NT2/D1 (cell line): ENCODE data around the gene VENTX.

Experiments used
- SUZ12 ChIP-seq: IDR thresholded peaks from 2 replicates; pipeline ENCODE4 v1.6.1; 2011; ENCODE audit not compliant: insufficient read length, insufficient read depth; ENCODE audit errors: extremely low read depth
- YY1 ChIP-seq: IDR thresholded peaks from 2 replicates; pipeline ENCODE4 v1.6.1; 2011; ENCODE audit not compliant: insufficient read length, insufficient read depth

DNA sequence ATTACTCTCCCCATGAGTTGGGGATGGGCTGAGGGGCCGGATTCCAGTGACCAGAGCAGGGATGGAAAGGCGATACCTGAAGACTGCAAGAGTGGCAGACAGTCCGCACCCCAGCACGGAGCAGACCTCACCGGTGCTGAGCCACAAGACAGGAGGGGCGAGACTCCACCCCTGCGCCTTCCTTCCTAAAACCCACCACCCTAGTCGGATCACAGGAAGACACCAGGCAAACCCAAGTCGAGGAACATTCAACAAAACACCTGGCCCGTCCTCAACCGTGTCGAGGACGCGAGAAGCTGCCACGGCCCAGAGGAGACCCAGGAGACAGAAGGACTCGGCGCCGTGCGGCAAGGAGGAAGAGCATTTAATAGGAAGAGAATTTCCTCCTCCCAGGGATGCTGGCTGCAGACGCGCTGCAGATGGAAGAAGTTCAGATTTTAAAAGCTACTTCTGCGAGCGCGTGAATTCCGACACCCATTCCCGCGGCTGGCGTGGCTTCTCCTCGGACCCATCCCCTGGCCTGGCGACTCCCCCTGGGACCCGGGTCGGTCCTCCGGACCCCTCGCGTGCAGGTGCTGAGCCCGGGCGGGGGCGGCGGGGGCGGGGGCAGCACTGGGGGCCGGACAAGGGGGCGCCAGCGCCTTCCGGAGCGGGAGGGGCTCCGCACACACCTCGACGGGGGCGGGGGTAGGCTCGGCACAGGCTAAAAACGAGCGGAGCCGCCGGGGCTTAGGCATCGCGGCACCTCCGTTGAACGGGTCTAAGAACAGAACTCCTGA is 8.2 kb upstream of the VENTX start:
- TF ChIP-seq YY1 (no peak), SUZ12 (no peak)
